AML-193 (cell line): ENCODE results near the gene KDM1B.
"Not testable (repeated sequence)": the region's sequence is repeated elsewhere in the genome, so short reads cannot be mapped to it uniquely, and the experiment has no call there.

Experiments
- DNase-seq, 2 experiments: peaks; one replicate each; lab custom pipeline; 2025; lab: John Stamatoyannopoulos, UW

The KDM1B gene

DNA sequence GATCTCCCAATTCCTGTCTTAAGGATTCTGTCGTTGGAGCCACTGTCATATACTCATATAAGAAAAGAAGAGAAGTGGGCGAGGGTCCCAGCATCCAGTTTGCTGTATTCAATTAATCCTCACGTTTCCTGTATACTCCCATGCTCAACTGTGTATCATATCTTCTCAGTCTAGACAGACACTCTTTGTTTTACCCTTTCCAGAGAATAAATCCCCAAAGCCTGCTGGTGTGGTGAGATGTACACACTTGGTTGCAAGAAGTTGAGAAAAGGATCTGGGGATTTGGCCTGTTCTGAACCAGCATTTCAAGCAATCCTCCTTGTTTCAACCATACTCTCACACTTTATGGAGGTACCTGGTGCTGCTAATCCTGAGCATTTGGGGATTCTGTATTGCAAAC lies 3.4 kb upstream of the KDM1B start:
- DNase-seq = no peak

GRCh38 chr6:18153311-18153703 lies 1.9 kb upstream of the KDM1B start:
- DNase-seq = no peak

GRCh38 chr6:18154507-18155149 lies 594 bp upstream of the KDM1B start, which contains the start of gene TPMT:
Gene TPMT (minus strand): TSS chr6:18155077. CDS start chr6:18149127, 5,950 bp downstream.
- peak; percentile 92 to 98 for DNase-seq

- DNase-seq = peak; percentile 91
Observed at GRCh38 chr6:18155864-18156421, 721 bp downstream of the KDM1B start.

GRCh38 chr6:18160911-18161310 lies 5.7 kb downstream of the KDM1B start:
- no peak for DNase-seq

- no peak for DNase-seq
Observed at GRCh38 chr6:18161431-18161830, 6.2 kb downstream of the KDM1B start.

GRCh38 chr6:18162401-18162800 lies 7.2 kb downstream of the KDM1B start:
- no peak for DNase-seq

DNA sequence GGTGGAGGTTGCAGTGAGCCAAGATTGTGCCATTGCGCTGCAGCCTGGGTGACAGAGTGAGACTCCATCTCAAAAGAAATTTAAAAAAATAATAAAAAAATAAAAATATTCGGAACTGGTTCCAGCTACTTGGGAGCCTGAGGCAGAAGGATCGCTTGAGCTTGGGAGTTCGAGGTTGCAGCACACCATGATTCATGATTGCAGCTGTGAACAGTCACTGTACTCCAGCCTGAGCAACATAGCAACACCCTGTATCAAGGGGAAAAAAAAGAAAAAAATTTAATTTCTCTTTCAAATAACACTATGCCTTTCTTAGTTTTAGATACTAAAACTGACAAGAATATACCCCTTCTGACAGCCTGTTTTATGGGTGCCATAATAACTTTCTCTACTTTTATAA lies 10.5 kb downstream of the KDM1B start:
- no peak for DNase-seq

DNA sequence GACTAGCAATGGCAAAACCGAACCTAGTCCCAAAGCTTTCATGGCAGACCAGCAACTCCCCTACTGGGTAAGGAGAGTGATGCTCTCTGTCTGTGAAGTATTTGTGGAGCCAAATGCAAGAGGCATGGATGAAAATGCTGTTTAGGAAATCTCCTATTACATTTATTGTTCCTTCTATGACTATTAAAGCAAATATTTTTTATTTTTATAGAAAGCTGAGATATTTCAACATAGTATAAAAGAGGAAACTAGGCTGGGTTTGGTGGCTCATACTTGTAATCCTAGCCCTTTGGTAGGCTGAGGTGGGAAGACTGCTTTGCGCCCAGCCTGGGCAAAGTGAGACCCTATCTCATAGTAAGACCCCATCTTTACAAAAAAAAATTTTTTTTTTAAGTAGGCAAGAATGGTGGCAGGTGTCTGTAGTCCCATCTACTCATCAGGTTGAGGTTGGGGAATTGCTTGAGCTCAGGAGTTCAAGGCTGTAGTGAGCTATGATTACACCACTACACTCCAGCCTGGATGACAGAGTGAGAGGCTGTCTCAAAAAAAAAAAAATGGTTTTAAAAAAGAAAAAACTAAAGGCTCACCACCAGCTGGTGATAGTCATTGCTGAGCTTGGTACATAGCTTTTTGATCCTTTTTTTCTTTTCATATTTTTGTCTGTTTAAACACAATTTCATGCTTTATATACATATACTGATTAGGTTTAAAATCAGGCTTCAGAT lies 11.3 kb downstream of the KDM1B start:
- peak; percentile 23 to 34 for DNase-seq

DNA sequence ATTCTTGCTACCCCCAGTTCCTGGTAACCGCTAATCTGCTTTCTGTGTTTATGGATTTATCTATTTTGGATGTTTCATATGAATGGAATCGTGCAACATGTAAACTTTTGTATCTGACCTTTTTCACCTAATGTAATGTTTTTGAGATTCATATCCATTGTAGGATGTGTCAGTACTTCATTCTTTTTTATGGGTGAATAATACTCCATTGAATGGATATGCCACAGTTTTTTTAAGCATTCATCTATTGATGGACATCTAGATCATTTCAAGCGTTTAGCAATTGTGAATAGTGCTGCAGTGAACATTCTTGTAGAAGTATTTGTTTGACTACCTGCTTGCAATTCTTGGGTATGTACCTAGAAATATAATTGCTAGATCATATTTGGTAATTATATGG lies 13.0 kb downstream of the KDM1B start:
- no peak for DNase-seq

DNA sequence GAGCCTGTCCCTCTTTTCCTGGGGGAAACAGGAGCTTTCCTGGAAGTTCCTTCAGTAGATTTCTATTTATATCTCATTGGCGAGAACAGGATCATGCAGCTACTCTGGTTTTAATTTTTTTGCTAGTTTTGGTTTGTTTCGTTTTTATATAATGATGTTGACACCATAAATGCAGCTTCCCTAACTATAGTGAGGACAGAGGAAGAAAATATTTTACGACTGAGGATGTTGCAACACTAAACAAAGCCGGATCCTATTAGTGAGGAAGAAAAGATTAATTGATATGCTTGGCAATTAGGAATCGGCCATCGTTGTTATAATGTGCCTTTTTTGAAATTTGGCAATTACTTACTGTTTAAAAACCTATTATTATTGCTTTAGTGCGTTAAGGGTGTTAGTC lies 16.6 kb downstream of the KDM1B start:
- DNase-seq = no peak

GRCh38 chr6:18176198-18176597 lies 21.0 kb downstream of the KDM1B start:
- not testable (repeated sequence) for DNase-seq

- no peak for DNase-seq
Observed at GRCh38 chr6:18177286-18177965, 22.2 kb downstream of the KDM1B start.

DNA sequence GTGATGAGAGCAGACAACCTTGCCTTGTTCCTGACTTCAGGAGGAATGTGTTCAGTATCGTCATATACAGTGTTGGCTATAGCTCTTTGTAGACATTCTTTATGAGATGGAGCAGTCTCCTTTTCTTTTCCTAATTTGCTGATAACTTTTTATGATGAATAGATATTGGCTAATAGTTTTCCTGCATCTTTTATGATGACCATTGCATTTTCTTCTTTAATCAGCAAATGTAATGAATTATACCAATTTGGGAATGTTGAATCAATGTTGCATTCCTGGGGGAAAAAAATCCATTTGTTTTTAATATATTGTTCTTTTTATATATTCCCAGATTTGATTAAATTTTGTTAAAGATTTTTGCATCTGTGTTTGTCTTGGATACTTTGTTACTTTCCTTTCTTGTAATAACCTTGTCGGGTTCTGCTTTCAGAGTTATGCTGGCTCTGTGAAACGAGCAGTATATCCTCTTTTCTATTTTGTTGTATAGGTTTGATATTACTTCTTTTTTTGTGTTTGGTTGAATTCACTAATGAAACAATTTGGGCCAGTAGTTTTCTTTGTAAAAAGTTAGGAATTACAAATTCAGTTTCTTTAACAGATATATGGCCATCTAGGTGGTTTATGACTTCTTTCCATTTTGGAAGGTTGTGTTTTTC lies 23.9 kb downstream of the KDM1B start:
- DNase-seq = no peak

- DNase-seq = no peak
Observed at GRCh38 chr6:18179770-18180356, 24.6 kb downstream of the KDM1B start.

GRCh38 chr6:18182568-18182967 lies 27.3 kb downstream of the KDM1B start:
- DNase-seq = no peak

DNA sequence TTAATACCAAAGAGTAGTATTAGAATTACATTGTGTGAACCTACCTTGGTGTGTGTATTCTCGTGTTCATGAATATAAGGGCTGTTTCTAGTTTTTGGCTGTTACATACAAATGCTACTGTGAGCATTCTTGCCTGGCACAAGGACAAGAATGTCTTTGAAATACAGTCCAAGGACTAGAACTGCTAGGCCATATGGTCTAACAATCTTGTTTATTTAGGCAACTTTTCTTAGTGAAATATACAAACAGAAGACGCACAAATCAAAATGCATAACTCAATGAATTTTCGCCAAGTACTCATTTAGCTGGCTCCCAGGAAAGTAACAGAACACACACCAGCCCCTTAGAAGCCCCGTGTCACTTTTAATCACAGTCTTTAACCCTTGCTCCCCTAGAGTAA lies 28.5 kb downstream of the KDM1B start:
- DNase-seq = no peak

DNA sequence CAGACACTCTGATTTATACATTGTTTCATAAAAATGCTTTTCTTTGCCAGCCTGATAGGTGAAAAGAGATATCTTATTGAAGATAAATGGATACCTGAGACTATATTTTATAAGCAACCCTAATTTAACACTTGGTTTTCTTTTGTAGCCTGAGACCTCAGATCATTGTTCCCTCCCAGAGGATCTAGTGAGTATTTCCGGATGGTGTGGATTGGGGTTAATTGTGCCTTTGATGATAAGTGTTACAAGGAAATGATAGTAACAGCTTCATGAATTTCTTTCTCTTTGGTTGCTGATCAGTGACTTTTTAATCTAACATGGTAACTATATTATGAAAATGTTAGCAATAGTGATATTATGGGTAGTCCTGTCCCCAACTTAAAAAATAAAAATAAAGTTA lies 30.4 kb downstream of the KDM1B start:
- DNase-seq = no peak

DNA sequence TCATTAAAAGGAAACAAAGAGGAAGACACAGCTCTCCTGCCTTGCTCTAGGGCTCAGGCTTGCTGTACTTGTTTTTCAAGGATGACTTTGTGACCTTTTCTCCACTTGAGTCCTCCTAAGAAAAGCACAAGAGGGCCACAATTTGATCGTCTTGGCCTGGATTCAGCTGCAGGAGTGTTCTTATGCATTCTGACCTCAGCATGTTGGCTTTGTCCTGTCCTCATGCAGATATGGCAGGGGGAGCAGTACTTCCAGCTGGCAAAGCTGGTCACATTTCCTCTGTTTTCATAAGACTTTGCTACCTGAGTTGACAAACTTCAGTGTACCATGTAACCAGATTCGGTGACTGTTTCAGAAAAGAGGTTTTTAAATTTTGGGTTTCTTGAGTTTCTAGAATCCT lies 30.8 kb downstream of the KDM1B start:
- DNase-seq = no peak

- DNase-seq = no peak
Observed at GRCh38 chr6:18186540-18187250, 31.5 kb downstream of the KDM1B start.

- DNase-seq = no peak
Observed at GRCh38 chr6:18187701-18188100, 32.5 kb downstream of the KDM1B start.
